Measurements from ENCODE around the gene USP53.

Gene USP53

DNA sequence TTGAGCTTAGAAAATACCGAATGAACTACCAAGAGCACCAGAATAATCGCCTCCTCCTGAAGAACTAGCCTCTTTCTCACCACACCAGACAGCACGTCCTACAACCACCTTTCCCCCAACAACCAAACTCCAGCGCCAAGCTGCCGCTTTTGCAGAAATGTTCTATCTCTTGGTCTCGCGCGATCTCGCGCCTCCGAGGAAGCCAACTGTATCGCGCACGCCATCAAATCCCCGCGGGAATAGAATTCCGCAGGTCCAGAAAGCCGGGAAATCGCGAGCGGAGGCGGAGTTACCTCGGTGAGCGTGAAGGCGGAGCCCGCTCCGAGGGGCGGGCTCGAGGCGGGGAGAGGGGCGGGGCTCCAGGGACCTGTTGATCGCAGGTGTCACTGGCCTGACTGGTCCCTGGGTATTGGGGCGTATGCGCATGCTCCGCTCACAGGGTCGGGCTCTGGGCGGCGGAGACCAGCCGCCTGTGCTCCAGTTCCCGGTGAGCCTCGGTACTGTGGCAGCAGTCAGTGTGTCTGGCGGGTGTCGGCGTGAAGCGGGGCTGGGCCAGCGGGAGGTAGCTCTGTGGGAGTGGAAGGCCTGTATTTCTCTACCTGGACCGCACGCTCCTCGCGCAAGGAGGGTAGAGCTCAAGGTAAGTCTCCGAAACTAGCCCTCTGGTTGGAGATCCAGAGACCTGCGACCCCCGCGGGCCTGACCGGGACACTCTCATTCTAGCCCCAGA is at the start of gene USP53:
USP53 (plus strand) TSS at position 480 of the 730 bp plus-strand sequence. CDS start 27,047 bp downstream, outside the sequence.
- ChIA-PET POLR2A (interaction anchor here (0.6 to 2.2 kb wide), 12 partner anchors 9 to 181 kb away, joined by 3 to 13 read pairs (median 3); a partner anchor contains a TSS), CTCF (interaction anchor here (0.7 to 2.3 kb wide), 6 partner anchors 9 to 172 kb away, joined by 3 to 6 read pairs (median 4); no protein-coding TSS in a partner anchor)
- H3K36me3 ChIP-seq (ENCODE audit: control insufficient read depth in 2 of 2, insufficient read depth in 1 of 2, low read length in 2 of 2) = peaks cover 0 to 5% of the 10 kb centered on the region in 2 experiments; a peak in 1 of 3 replicates
- H3K4me3 ChIP-seq (ENCODE audit: low read depth, low read length) = peak within 1 kb of the TSS; percentile 83
- H3K27ac ChIP-seq (ENCODE audit: extremely low read depth, low read depth, low read length) = peak within 1 kb of the TSS; percentile 78
- H3K9me3 ChIP-seq (ENCODE audit: control insufficient read depth, insufficient read depth, low read depth, low read length) = no peaks in the 10 kb centered on the region
- no peaks in the 10 kb centered on the region for H3K4me1 ChIP-seq (ENCODE audit: control insufficient read depth, insufficient read depth, low read length)
- no peak for TF ChIP-seq ZNF549 (tag by site-specific recombination; IDR thresholded peaks at IDR 0.05)
- TF ChIP-seq ZFHX2 (tag by site-specific recombination; conservative IDR thresholded peaks at IDR 0.05) = 0 out of 2 replicates have a peak, but pooled peaks have one; percentile 27
- TF ChIP-seq SCRT1 (tag by site-specific recombination; IDR thresholded peaks at IDR 0.05; ENCODE audit: borderline replicate concordance) = peak; percentile 97
- TF ChIP-seq, protein P1, sequence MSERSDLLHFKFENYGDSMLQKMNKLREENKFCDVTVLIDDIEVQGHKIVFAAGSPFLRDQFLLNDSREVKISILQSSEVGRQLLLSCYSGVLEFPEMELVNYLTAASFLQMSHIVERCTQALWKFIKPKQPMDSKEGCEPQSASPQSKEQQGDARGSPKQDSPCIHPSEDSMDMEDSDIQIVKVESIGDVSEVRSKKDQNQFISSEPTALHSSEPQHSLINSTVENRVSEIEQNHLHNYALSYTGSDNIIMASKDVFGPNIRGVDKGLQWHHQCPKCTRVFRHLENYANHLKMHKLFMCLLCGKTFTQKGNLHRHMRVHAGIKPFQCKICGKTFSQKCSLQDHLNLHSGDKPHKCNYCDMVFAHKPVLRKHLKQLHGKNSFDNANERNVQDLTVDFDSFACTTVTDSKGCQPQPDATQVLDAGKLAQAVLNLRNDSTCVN (tag by site-specific recombination; optimal IDR thresholded peaks at IDR 0.05) = peak; percentile 70
- no peak for TF ChIP-seq MEIS1 (CRISPR knock-in tag; IDR thresholded peaks at IDR 0.05; ENCODE audit: borderline replicate concordance)
- TF ChIP-seq, protein P2, sequence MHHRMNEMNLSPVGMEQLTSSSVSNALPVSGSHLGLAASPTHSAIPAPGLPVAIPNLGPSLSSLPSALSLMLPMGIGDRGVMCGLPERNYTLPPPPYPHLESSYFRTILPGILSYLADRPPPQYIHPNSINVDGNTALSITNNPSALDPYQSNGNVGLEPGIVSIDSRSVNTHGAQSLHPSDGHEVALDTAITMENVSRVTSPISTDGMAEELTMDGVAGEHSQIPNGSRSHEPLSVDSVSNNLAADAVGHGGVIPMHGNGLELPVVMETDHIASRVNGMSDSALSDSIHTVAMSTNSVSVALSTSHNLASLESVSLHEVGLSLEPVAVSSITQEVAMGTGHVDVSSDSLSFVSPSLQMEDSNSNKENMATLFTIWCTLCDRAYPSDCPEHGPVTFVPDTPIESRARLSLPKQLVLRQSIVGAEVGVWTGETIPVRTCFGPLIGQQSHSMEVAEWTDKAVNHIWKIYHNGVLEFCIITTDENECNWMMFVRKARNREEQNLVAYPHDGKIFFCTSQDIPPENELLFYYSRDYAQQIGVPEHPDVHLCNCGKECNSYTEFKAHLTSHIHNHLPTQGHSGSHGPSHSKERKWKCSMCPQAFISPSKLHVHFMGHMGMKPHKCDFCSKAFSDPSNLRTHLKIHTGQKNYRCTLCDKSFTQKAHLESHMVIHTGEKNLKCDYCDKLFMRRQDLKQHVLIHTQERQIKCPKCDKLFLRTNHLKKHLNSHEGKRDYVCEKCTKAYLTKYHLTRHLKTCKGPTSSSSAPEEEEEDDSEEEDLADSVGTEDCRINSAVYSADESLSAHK (tag by site-specific recombination; IDR thresholded peaks at IDR 0.05) = 0 out of 2 replicates have a peak, but pooled peaks have one; percentile 12
- 0 out of 2 replicates have a peak, but pooled peaks have one; percentile 13 for TF ChIP-seq ZNF629 (tag by site-specific recombination; IDR thresholded peaks at IDR 0.05)
- TF ChIP-seq IKZF3 (tag by site-specific recombination; IDR thresholded peaks at IDR 0.05) = peak; percentile 98
- 0 out of 2 replicates have a peak, but pooled peaks have one; percentile 22 for TF ChIP-seq ZNF792 (tag by site-specific recombination; IDR thresholded peaks at IDR 0.05)
- TF ChIP-seq ZNF654 (tag by site-specific recombination; IDR thresholded peaks at IDR 0.05; ENCODE audit: low read depth) = no peak
- 0 out of 2 replicates have a peak, but pooled peaks have one; percentile 37 for TF ChIP-seq ZFP69B (tag by site-specific recombination; IDR thresholded peaks at IDR 0.05)
- TF ChIP-seq MZF1 (tag by site-specific recombination; IDR thresholded peaks at IDR 0.05; ENCODE audit: borderline replicate concordance) = peak; percentile 24; the same call in 1 of the 2 replicates
- TF ChIP-seq, protein P3, sequence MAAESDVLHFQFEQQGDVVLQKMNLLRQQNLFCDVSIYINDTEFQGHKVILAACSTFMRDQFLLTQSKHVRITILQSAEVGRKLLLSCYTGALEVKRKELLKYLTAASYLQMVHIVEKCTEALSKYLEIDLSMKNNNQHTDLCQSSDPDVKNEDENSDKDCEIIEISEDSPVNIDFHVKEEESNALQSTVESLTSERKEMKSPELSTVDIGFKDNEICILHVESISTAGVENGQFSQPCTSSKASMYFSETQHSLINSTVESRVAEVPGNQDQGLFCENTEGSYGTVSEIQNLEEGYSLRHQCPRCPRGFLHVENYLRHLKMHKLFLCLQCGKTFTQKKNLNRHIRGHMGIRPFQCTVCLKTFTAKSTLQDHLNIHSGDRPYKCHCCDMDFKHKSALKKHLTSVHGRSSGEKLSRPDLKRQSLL (tag by site-specific recombination; IDR thresholded peaks at IDR 0.05) = peak; percentile 51; the same call in 1 of the 2 replicates
- TF ChIP-seq ZBTB48 (tag by site-specific recombination; IDR thresholded peaks at IDR 0.05) = no peak; the same call in 1 of the 2 replicates
- TF ChIP-seq SP7 (tag by site-specific recombination; IDR thresholded peaks at IDR 0.05) = peak; percentile 13; the same call in 1 of the 2 replicates
- TF ChIP-seq REPIN1 (tag by site-specific recombination; IDR thresholded peaks at IDR 0.05; ENCODE audit: low read depth) = 0 out of 2 replicates have a peak, but pooled peaks have one; percentile 73
- no peak for TF ChIP-seq ZNF292 (tag by site-specific recombination; IDR thresholded peaks at IDR 0.05; ENCODE audit: borderline replicate concordance, low read depth)
- peak; percentile 56; the same call in 1 of the 2 replicates for TF ChIP-seq ZNF24 (tag by site-specific recombination; IDR thresholded peaks at IDR 0.05)
- no peak for TF ChIP-seq ZNF37A (tag by site-specific recombination; IDR thresholded peaks at IDR 0.05)
- TF ChIP-seq GLIS2 (tag by site-specific recombination; IDR thresholded peaks at IDR 0.05) = peak; percentile 77
- TF ChIP-seq ZBTB17 (tag by site-specific recombination; IDR thresholded peaks at IDR 0.05) = peak; percentile 31; the same call in 1 of the 2 replicates
- no peak for TF ChIP-seq ZNF548 (tag by site-specific recombination; IDR thresholded peaks at IDR 0.05)
- peak; percentile 99 for TF ChIP-seq SCRT2 (tag by site-specific recombination; IDR thresholded peaks at IDR 0.05)
- 0 out of 2 replicates have a peak, but pooled peaks have one; percentile 22 for TF ChIP-seq ZNF843 (tag by site-specific recombination; IDR thresholded peaks at IDR 0.05)
- peak; percentile 34; the same call in 1 of the 2 replicates for TF ChIP-seq ZNF558 (tag by site-specific recombination; IDR thresholded peaks at IDR 0.05)
- TF ChIP-seq ZSCAN16 (tag by site-specific recombination; IDR thresholded peaks at IDR 0.05) = 0 out of 2 replicates have a peak, but pooled peaks have one; percentile 30
- TF ChIP-seq SP3 (tag by site-specific recombination; IDR thresholded peaks at IDR 0.05) = peak; percentile 95
- TF ChIP-seq ZNF791 (tag by site-specific recombination; IDR thresholded peaks at IDR 0.05) = no peak
- peak; percentile 63; the same call in 1 of the 2 replicates for TF ChIP-seq ZNF660 (tag by site-specific recombination; IDR thresholded peaks at IDR 0.05)
- TF ChIP-seq, protein P4, sequence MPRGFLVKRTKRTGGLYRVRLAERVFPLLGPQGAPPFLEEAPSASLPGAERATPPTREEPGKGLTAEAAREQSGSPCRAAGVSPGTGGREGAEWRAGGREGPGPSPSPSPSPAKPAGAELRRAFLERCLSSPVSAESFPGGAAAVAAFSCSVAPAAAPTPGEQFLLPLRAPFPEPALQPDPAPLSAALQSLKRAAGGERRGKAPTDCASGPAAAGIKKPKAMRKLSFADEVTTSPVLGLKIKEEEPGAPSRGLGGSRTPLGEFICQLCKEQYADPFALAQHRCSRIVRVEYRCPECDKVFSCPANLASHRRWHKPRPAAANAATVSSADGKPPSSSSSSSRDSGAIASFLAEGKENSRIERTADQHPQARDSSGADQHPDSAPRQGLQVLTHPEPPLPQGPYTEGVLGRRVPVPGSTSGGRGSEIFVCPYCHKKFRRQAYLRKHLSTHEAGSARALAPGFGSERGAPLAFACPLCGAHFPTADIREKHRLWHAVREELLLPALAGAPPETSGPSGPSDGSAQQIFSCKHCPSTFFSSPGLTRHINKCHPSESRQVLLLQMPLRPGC (tag by site-specific recombination; IDR thresholded peaks at IDR 0.05) = 0 out of 2 replicates have a peak, but pooled peaks have one; percentile 46
- 0 out of 2 replicates have a peak, but pooled peaks have one; percentile 45 for TF ChIP-seq ZSCAN30 (tag by site-specific recombination; IDR thresholded peaks at IDR 0.05)
- TF ChIP-seq ZIC2 (tag by site-specific recombination; IDR thresholded peaks at IDR 0.05) = peak; percentile 58; the same call in 1 of the 2 replicates
